ENCODE measurements around the gene NEU4.
"Not testable (repeated sequence)": the region's sequence is repeated elsewhere in the genome, so short reads cannot be mapped to it uniquely, and the experiment has no call there.

The NEU4 gene

GRCh38 chr2:241833756-241834526, 24.9 kb downstream of the NEU4 start:
- not testable (repeated sequence) for DNase-seq (ENCODE audit: low read depth, low spot score)

GRCh38 chr2:241834527-241835210, 25.7 kb downstream of the NEU4 start:
- DNase-seq (ENCODE audit: low read depth, low spot score), result no peak

- peak; percentile 40 for DNase-seq (ENCODE audit: low read depth, low spot score)
Observed at GRCh38 chr2:241835611-241836010, 26.6 kb downstream of the NEU4 start.

GRCh38 chr2:241836292-241836691, 27.3 kb downstream of the NEU4 start:
- no peak for DNase-seq (ENCODE audit: low read depth, low spot score)

- DNase-seq (ENCODE audit: low read depth, low spot score), result no peak
Observed at GRCh38 chr2:241837197-241837965, 28.4 kb downstream of the NEU4 start.

GRCh38 chr2:241841181-241842066, 32.4 kb downstream of the NEU4 start:
- DNase-seq (ENCODE audit: low read depth, low spot score), result no peak

GRCh38 chr2:241842067-241842415, 33.0 kb downstream of the NEU4 start:
- no peak for DNase-seq (ENCODE audit: low read depth, low spot score)

GRCh38 chr2:241842620-241843211, 33.7 kb downstream of the NEU4 start:
- DNase-seq (ENCODE audit: low read depth, low spot score), result no peak

- DNase-seq (ENCODE audit: low read depth, low spot score), result no peak
Observed at GRCh38 chr2:241843321-241844065, 34.5 kb downstream of the NEU4 start.

- peak; percentile 83 for DNase-seq (ENCODE audit: low read depth, low spot score)
Observed at GRCh38 chr2:241844066-241844728, 35.2 kb downstream of the NEU4 start.

GRCh38 chr2:241844831-241845578, 36.0 kb downstream of the NEU4 start:
- DNase-seq (ENCODE audit: low read depth, low spot score), result no peak

- DNase-seq (ENCODE audit: low read depth, low spot score), result no peak
Observed at GRCh38 chr2:241846406-241846805, 37.4 kb downstream of the NEU4 start.

- no peak for DNase-seq (ENCODE audit: low read depth, low spot score)
Observed at GRCh38 chr2:241848761-241849615, 40.0 kb downstream of the NEU4 start.

- no peak for DNase-seq (ENCODE audit: low read depth, low spot score)
Observed at GRCh38 chr2:241849616-241850543, 40.9 kb downstream of the NEU4 start.

GRCh38 chr2:241850544-241851324, 41.7 kb downstream of the NEU4 start:
- no peak for DNase-seq (ENCODE audit: low read depth, low spot score)

All from astrocyte of the hippocampus (primary cell).